Fibroblast of the aortic adventitia (primary cell): ENCODE measurements around the gene SEMA4A. TPM values are rescaled to one million over a fixed set of nuclear protein-coding genes. Genes with fewer than 3 reads are reported as not detected.

Experiments
- DNase-seq: peaks from one replicate; pipeline ENCODE4 v3.0.0-alpha.2; 2010; ENCODE audit warnings: low read depth
- H3K4me3 ChIP-seq: 2 replicates; pipeline ENCODE4 v1.5.1; 2011; ENCODE audit warnings: low read depth, mild to moderate bottlenecking, control low read depth, low read length, moderate library complexity
- CTCF ChIP-seq: IDR thresholded peaks from 2 replicates; pipeline ENCODE4 v1.5.1; 2011; ENCODE audit warnings: mild to moderate bottlenecking, low read length, control low read depth, inconsistent platforms; ENCODE audit not compliant: insufficient read depth
- small RNA-seq: library from RNA; depleted of rRNA; stranded (forward); fragments of <200 nt; gene quantifications from one replicate; pipeline ENCODE3, GENCODE V24; 2012
- total RNA-seq: library from RNA; depleted of rRNA; stranded (reverse); fragments of >200 nt; gene quantifications from 2 replicates; pipeline ENCODE4 v1.2.3, GENCODE V29; 2012; ENCODE audit warnings: low replicate concordance

SEMA4A gene
- total RNA-seq, 1 donor: 1.4 TPM

DNA sequence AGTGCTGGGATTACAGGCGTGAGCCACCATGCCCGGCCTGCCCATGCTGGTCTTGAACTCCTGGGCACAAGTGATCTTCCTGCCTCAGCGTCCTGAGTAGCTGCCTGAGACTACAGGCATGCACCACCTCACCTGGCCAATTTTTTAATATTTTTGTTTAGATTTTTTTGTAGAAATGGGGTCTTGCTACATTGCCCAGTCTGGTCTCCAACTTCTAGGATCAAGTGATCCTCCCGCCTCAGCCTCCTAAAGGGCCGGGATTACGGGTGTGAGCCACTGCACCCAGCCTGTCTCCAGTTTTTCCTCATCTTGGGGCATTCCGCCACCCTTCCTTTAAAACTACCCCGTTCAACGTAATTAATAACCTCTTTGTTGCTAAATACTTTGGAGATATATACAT is 66.8 kb downstream of the SEMA4A start:
- no peak for TF ChIP-seq CTCF
- H3K4me3 ChIP-seq: no peak overlapping the region
- DNase-seq: no peak

- no peak overlapping the region for H3K4me3 ChIP-seq
- DNase-seq: no peak
- no peak for TF ChIP-seq CTCF
Measured at GRCh38 chr1:156221986-156222692, 68.8 kb downstream of the SEMA4A start.

GRCh38 chr1:156225677-156226014 is 72.3 kb downstream of the SEMA4A start:
- DNase-seq: no peak
- H3K4me3 ChIP-seq: no peak overlapping the region
- no peak for TF ChIP-seq CTCF

DNA sequence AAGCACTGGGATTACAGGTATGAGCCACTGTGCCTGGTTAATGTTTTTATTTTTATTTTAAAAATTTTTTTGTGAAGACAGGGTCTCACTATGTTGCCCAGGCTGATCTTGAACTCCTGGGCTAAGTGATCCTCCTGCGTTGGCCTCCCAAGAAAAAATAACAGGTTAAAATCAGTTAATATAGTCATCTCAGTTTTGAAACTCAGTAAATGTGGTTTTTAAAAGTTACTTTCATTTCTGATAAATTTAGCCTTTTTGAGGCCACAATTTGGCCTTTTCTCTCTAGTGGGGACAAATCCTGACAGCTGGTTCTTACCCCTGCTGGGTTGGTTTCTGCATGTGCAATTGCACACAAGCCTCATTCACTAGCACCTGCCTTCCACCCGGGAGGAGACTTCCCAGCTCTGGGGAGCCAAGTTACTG is 72.7 kb downstream of the SEMA4A start:
- no peak for TF ChIP-seq CTCF
- no peak for DNase-seq
- H3K4me3 ChIP-seq: no peak overlapping the region

- H3K4me3 ChIP-seq: no peak overlapping the region
- no peak for DNase-seq
- no peak for TF ChIP-seq CTCF
Measured at GRCh38 chr1:156226782-156227181, 73.4 kb downstream of the SEMA4A start.

Small RNA genes lying within 50 kb of the gene (small RNA-seq; reads per million reads assigned to genes)
- gene RF00568: not detected

Other genes starting within 250 kb of the SEMA4A start
- gene RIT1, start 242.2 kb upstream of the SEMA4A start, total RNA-seq: 33.7 and 35.4 TPM in 2 replicates
- gene KHDC4, start 219.2 kb upstream of the SEMA4A start, total RNA-seq: 11.3 and 31.0 TPM in 2 replicates
- gene RXFP4, start 211.9 kb upstream of the SEMA4A start, total RNA-seq: 0.09 TPM in 1 of 2 replicates, not detected in the other
- 116 and 161 TPM in 2 replicates for gene ARHGEF2, start 175.0 kb upstream of the SEMA4A start, total RNA-seq
- 339 and 472 TPM in 2 replicates for gene SSR2, start 132.6 kb upstream of the SEMA4A start, total RNA-seq
- 8.5 and 22.0 TPM in 2 replicates for gene UBQLN4, start 99.8 kb upstream of the SEMA4A start, total RNA-seq
- gene LAMTOR2, start 98.8 kb upstream of the SEMA4A start, total RNA-seq: 40.4 and 74.7 TPM in 2 replicates
- not detected in 2 replicates for gene RAB25, start 92.4 kb upstream of the SEMA4A start, total RNA-seq
- 0.90 TPM in 2 replicates for gene MEX3A, start 71.1 kb upstream of the SEMA4A start, total RNA-seq
- 502 and 1,039 TPM in 2 replicates for gene LMNA, start 38.9 kb upstream of the SEMA4A start, total RNA-seq
- 13.8 and 14.5 TPM in 2 replicates for gene SLC25A44, start 40.5 kb downstream of the SEMA4A start, total RNA-seq
- gene PMF1, start 59.4 kb downstream of the SEMA4A start, total RNA-seq: 42.6 and 44.6 TPM in 2 replicates
- gene BGLAP, start 88.6 kb downstream of the SEMA4A start, total RNA-seq: 0.18 TPM in 1 of 2 replicates, not detected in the other
- gene PAQR6, start 94.5 kb downstream of the SEMA4A start, total RNA-seq: 0.63 TPM in 1 of 2 replicates, not detected in the other
- 29.9 and 43.3 TPM in 2 replicates for gene SMG5, start 129.2 kb downstream of the SEMA4A start, total RNA-seq
- gene TMEM79, start 130.7 kb downstream of the SEMA4A start, total RNA-seq: 1.4 and 2.1 TPM in 2 replicates
- gene GLMP, start 142.1 kb downstream of the SEMA4A start, total RNA-seq: 62.4 and 71.5 TPM in 2 replicates
- gene VHLL, start 145.7 kb downstream of the SEMA4A start, total RNA-seq: not detected in 2 replicates
- gene CCT3, start 184.7 kb downstream of the SEMA4A start, total RNA-seq: 96.6 and 284 TPM in 2 replicates
- gene TSACC, start 184.9 kb downstream of the SEMA4A start, total RNA-seq: not detected in 2 replicates
- gene RHBG, start 215.6 kb downstream of the SEMA4A start, total RNA-seq: not detected in 2 replicates